ENCODE data around the gene EPHA2.

- no peak for TF ChIP-seq POLR2A (IDR thresholded peaks at IDR 0.05; ENCODE audit: extremely low read depth, insufficient read length)
- no peak for TF ChIP-seq CTCF (IDR thresholded peaks at IDR 0.05; ENCODE audit: low read depth, low read length)
Measured at GRCh38 chr1:16111771-16112595, 43.9 kb downstream of the EPHA2 start.
